Activated CD4-positive, alpha-beta T cell treated with anti-CD3 and anti-CD28 coated beads, Interleukin-2, amount 50 U/mL, for 1 hour (primary cell): ENCODE data around the gene CD3E.
A peak's percentile ranks its signal among the peaks of the same experiment; 100 is the strongest.

Experiments
- DNase-seq: peaks from one replicate; pipeline ENCODE4 v3.0.0-alpha.2; 2020

CD3E gene

GRCh38 chr11:118328745-118329144 lies 24.2 kb downstream of the CD3E start:
- no peak for DNase-seq

GRCh38 chr11:118334745-118335144 lies 30.2 kb downstream of the CD3E start:
- DNase-seq: no peak

GRCh38 chr11:118338637-118339061 lies 34.1 kb downstream of the CD3E start:
- DNase-seq: peak; percentile 87

GRCh38 chr11:118339281-118339961 lies 34.9 kb downstream of the CD3E start:
- DNase-seq: peak; percentile 19

- no peak for DNase-seq
These were observed 35.9 kb downstream of the CD3E start for GRCh38 chr11:118340449-118340848.

GRCh38 chr11:118341261-118341660 lies 36.7 kb downstream of the CD3E start:
- no peak for DNase-seq

GRCh38 chr11:118341815-118342489 lies 37.4 kb downstream of the CD3E start:
- DNase-seq: no peak

- peak; percentile 69 for DNase-seq
These were observed 38.1 kb downstream of the CD3E start, which contains the start of gene CD3D for GRCh38 chr11:118342503-118343161. CD3D (minus strand) TSS chr11:118342705; CDS start chr11:118342607, 98 bp downstream.

GRCh38 chr11:118343248-118343647 lies 38.7 kb downstream of the CD3E start:
- DNase-seq: peak; percentile 23

GRCh38 chr11:118343981-118344515 lies 39.5 kb downstream of the CD3E start, which contains the start of gene CD3G:
CD3G (plus strand) TSS chr11:118344344; CDS start chr11:118344424, 80 bp downstream.
- peak; percentile 78 for DNase-seq

GRCh38 chr11:118349475-118349874 lies 44.9 kb downstream of the CD3E start:
- DNase-seq: no peak

GRCh38 chr11:118353084-118353710 lies 48.7 kb downstream of the CD3E start:
- no peak for DNase-seq

- no peak for DNase-seq
These were observed 53.5 kb downstream of the CD3E start for GRCh38 chr11:118358071-118358470.

- DNase-seq: peak; percentile 98
These were observed 54.9 kb downstream of the CD3E start, which contains the start of gene UBE4A for GRCh38 chr11:118359295-118359958. UBE4A (plus strand) TSS chr11:118359600; CDS start chr11:118365081, 5,481 bp downstream.

- DNase-seq: no peak
These were observed 60.6 kb downstream of the CD3E start for GRCh38 chr11:118364956-118365615.
